Trophoblast cell (in vitro differentiated cells and primary cell): ENCODE data around the gene HOXC5.

Source experiments
- DNase-seq, 2 donors: peaks; one replicate each; pipeline ENCODE4 v3.0.0-alpha.2; 2016
- H2AFZ ChIP-seq: 2 replicates; pipeline ENCODE4 v1.6.1; 2013; ENCODE audit warnings: low read length, moderate library complexity, mild to moderate bottlenecking; ENCODE audit not compliant: insufficient read depth, poor library complexity
- H2AK5ac ChIP-seq: 2 replicates; pipeline ENCODE4 v1.6.1; 2013; ENCODE audit warnings: mild to moderate bottlenecking, low read length
- H2BK120ac ChIP-seq: 2 replicates; pipeline ENCODE4 v1.6.1; 2013; ENCODE audit warnings: low read length, mild to moderate bottlenecking, moderate library complexity; ENCODE audit not compliant: insufficient read depth, poor library complexity
- H2BK12ac ChIP-seq: 2 replicates; pipeline ENCODE4 v1.6.1; 2013; ENCODE audit warnings: mild to moderate bottlenecking, low read length, moderate library complexity
- H2BK5ac ChIP-seq: 2 replicates; pipeline ENCODE4 v1.6.1; 2013; ENCODE audit warnings: low read length, low read depth, moderate library complexity, mild to moderate bottlenecking; ENCODE audit not compliant: poor library complexity
- H3K14ac ChIP-seq: 2 replicates; pipeline ENCODE4 v1.6.1; 2013; ENCODE audit warnings: mild to moderate bottlenecking, low read length
- H3K18ac ChIP-seq: 2 replicates; pipeline ENCODE4 v1.6.1; 2013; ENCODE audit warnings: mild to moderate bottlenecking, low read length
- H3K23ac ChIP-seq: 2 replicates; pipeline ENCODE4 v1.6.1; 2013; ENCODE audit warnings: low read length
- H3K27ac ChIP-seq: 2 replicates; pipeline ENCODE4 v1.5.1; 2013; ENCODE audit warnings: low read depth, mild to moderate bottlenecking, inconsistent platforms, low read length, moderate library complexity
- H3K27me3 ChIP-seq: 2 replicates; pipeline ENCODE4 v1.6.1; 2013; ENCODE audit warnings: inconsistent platforms, mild to moderate bottlenecking, low read length, moderate library complexity; ENCODE audit not compliant: insufficient read depth
- H3K36me3 ChIP-seq, 2 experiments: 1 replicate in 1 of 2; 2 replicates in 1 of 2; pipeline ENCODE4 v1.6.1; 2013; ENCODE audit warnings: low read length in 2 of 2, mild to moderate bottlenecking in 2 of 2, moderate library complexity in 1 of 2; ENCODE audit not compliant: insufficient read depth in 2 of 2, control insufficient read depth in 1 of 2
- H3K4ac ChIP-seq: 2 replicates; pipeline ENCODE4 v1.6.1; 2013; ENCODE audit warnings: low read depth, mild to moderate bottlenecking, low read length, moderate library complexity
- H3K4me1 ChIP-seq, 2 experiments: 1 replicate in 1 of 2; 2 replicates in 1 of 2; pipeline ENCODE4 v1.6.1; 2013; ENCODE audit warnings: low read length in 2 of 2, mild to moderate bottlenecking in 2 of 2, moderate library complexity in 1 of 2; ENCODE audit not compliant: insufficient read depth in 2 of 2, control insufficient read depth in 1 of 2
- H3K4me2 ChIP-seq: 2 replicates; pipeline ENCODE4 v1.6.1; 2013; ENCODE audit warnings: inconsistent platforms, mild to moderate bottlenecking, low read length, moderate library complexity
- H3K4me3 ChIP-seq: 2 replicates; pipeline ENCODE4 v1.5.1; 2013; ENCODE audit warnings: mild to moderate bottlenecking, low read depth, low read length, inconsistent platforms
- H3K79me1 ChIP-seq: one replicate; pipeline ENCODE4 v1.6.1; 2013; ENCODE audit warnings: low read length
- H3K79me2 ChIP-seq: 2 replicates; pipeline ENCODE4 v1.6.1; 2013; ENCODE audit warnings: low read length, mild to moderate bottlenecking; ENCODE audit not compliant: control insufficient read depth, insufficient read depth, poor library complexity
- H3K9ac ChIP-seq: 2 replicates; pipeline ENCODE4 v1.6.1; 2013; ENCODE audit warnings: mild to moderate bottlenecking, low read length
- H3K9me3 ChIP-seq: 2 replicates; pipeline ENCODE4 v1.6.1; 2013; ENCODE audit warnings: low read depth, mild to moderate bottlenecking, control low read depth, inconsistent platforms, low read length; ENCODE audit not compliant: insufficient read depth
- H4K12ac ChIP-seq: 2 replicates; pipeline ENCODE4 v1.6.1; 2013; ENCODE audit warnings: low read depth, mild to moderate bottlenecking, low read length, moderate library complexity
- H4K8ac ChIP-seq: 2 replicates; pipeline ENCODE4 v1.6.1; 2013; ENCODE audit warnings: low read depth, mild to moderate bottlenecking, low read length, moderate library complexity
- H4K91ac ChIP-seq: one replicate; pipeline ENCODE4 v1.6.1; 2013; ENCODE audit warnings: low read depth, mild to moderate bottlenecking, low read length, moderate library complexity
- WGBS: extraction: QIAGEN DNeasy Blood & Tissue Kit; methylation state at CpG from one replicate; pipeline ENCODE4 v1.1.7; 2013; ENCODE audit warnings: missing lambda C conversion rate; ENCODE audit not compliant: insufficient read length, insufficient coverage; ENCODE audit errors: extremely low coverage; 5-methylcytosine and 5-hydroxymethylcytosine counted together

Gene HOXC5

GRCh38 chr12:53998110-53998899, 34.5 kb upstream of the HOXC5 start:
- H4K8ac ChIP-seq, result no peak overlapping the region

GRCh38 chr12:53998900-53999236, 34.0 kb upstream of the HOXC5 start:
- no peak overlapping the region for H3K4ac ChIP-seq
- H3K79me2 ChIP-seq, result no peaks in the 10 kb centered on the region
- H3K14ac ChIP-seq, result no peak overlapping the region
- no peak overlapping the region for H2AK5ac ChIP-seq
- no peaks in the 10 kb centered on the region for H3K36me3 ChIP-seq
- H4K8ac ChIP-seq, result no peak overlapping the region
- no peak overlapping the region for H3K18ac ChIP-seq
- H3K79me1 ChIP-seq, result no peaks in the 10 kb centered on the region
- H3K9ac ChIP-seq, result no peak overlapping the region
- no peak overlapping the region for H2BK120ac ChIP-seq
- H2BK5ac ChIP-seq, result no peak overlapping the region
- H2AFZ ChIP-seq, result no peak overlapping the region
- peaks cover 0 to 11% of the 10 kb centered on the region in 2 experiments for H3K4me1 ChIP-seq
- peaks cover 19% of the 10 kb centered on the region for H3K9me3 ChIP-seq
- H3K4me3 ChIP-seq, result no peak overlapping the region
- no peak overlapping the region for H3K23ac ChIP-seq
- peaks cover 98% of the 10 kb centered on the region for H3K27me3 ChIP-seq
- H3K27ac ChIP-seq, result no peak overlapping the region
- H4K91ac ChIP-seq, result no peak overlapping the region
- no peak overlapping the region for H3K4me2 ChIP-seq
- no peak overlapping the region for H4K12ac ChIP-seq
- WGBS, result no CpG with 5 or more reads among the region's 13 CpGs
- no peak for DNase-seq
- no peak overlapping the region for H2BK12ac ChIP-seq

More at GRCh38 chr12:53998110-53998899, 34.5 kb upstream of the HOXC5 start:
- Histone ChIP-seq H3K27me3 (peaks cover 99% of the 10 kb centered on the region), H3K4me3 (no peak overlapping the region), H3K27ac (no peak overlapping the region), H4K91ac (no peak overlapping the region), H3K9me3 (peaks cover 22% of the 10 kb centered on the region), H3K36me3 (no peaks in the 10 kb centered on the region), H3K18ac (no peak overlapping the region), H3K9ac (no peak overlapping the region), H3K4ac (no peak overlapping the region), H2AK5ac (no peak overlapping the region), H2BK120ac (no peak overlapping the region), H4K12ac (no peak overlapping the region), H2BK5ac (no peak overlapping the region), H3K4me1 (peaks cover 0 to 11% of the 10 kb centered on the region in 2 experiments), H3K4me2 (no peak overlapping the region), H2BK12ac (no peak overlapping the region), H3K23ac (no peak overlapping the region), H3K79me1 (no peaks in the 10 kb centered on the region), H2AFZ (no peak overlapping the region), H3K14ac (no peak overlapping the region), H3K79me2 (no peaks in the 10 kb centered on the region)
- WGBS, result no CpG with 5 or more reads among the region's 11 CpGs
- DNase-seq, result no peak

GRCh38 chr12:53999559-54000115, 33.2 kb upstream of the HOXC5 start:
- H3K9ac ChIP-seq, result no peak overlapping the region
- no peak overlapping the region for H3K23ac ChIP-seq
- no peaks in the 10 kb centered on the region for H3K36me3 ChIP-seq
- no peak overlapping the region for H2BK120ac ChIP-seq
- no peak overlapping the region for H4K91ac ChIP-seq
- peak; percentile 41 to 78 for DNase-seq
- H3K79me1 ChIP-seq, result no peaks in the 10 kb centered on the region
- peaks cover 98% of the 10 kb centered on the region for H3K27me3 ChIP-seq
- no peaks in the 10 kb centered on the region for H3K79me2 ChIP-seq
- no peak overlapping the region for H2AFZ ChIP-seq
- H3K27ac ChIP-seq, result no peak overlapping the region
- peak overlapping the region; percentile 66 for H3K4me2 ChIP-seq
- peaks cover 12% of the 10 kb centered on the region for H3K9me3 ChIP-seq
- no CpG with 5 or more reads among the region's 35 CpGs for WGBS
- no peak overlapping the region for H2BK5ac ChIP-seq
- H3K4me1 ChIP-seq, result peaks cover 0 to 11% of the 10 kb centered on the region in 2 experiments
- H3K18ac ChIP-seq, result no peak overlapping the region
- H2BK12ac ChIP-seq, result no peak overlapping the region
- H3K4ac ChIP-seq, result no peak overlapping the region
- H4K8ac ChIP-seq, result no peak overlapping the region
- no peak overlapping the region for H3K4me3 ChIP-seq
- no peak overlapping the region for H3K14ac ChIP-seq
- no peak overlapping the region for H2AK5ac ChIP-seq
- H4K12ac ChIP-seq, result no peak overlapping the region

- H3K79me2 ChIP-seq, result no peaks in the 10 kb centered on the region
- H2AK5ac ChIP-seq, result no peak within 1 kb of the TSS
- H2BK12ac ChIP-seq, result no peak within 1 kb of the TSS
- no CpG with 5 or more reads among the region's 87 CpGs for WGBS
- H4K8ac ChIP-seq, result no peak within 1 kb of the TSS
- H2BK5ac ChIP-seq, result no peak within 1 kb of the TSS
- H4K12ac ChIP-seq, result no peak within 1 kb of the TSS
- H3K4me3 ChIP-seq, result no peak within 1 kb of the TSS
- H3K4me1 ChIP-seq, result peaks cover 0 to 7% of the 10 kb centered on the region in 2 experiments
- peaks cover 98% of the 10 kb centered on the region for H3K27me3 ChIP-seq
- no peak within 1 kb of the TSS for H2BK120ac ChIP-seq
- no peaks in the 10 kb centered on the region for H3K36me3 ChIP-seq
- peak within 1 kb of the TSS; percentile 66 for H3K4me2 ChIP-seq
- no peak within 1 kb of the TSS for H3K23ac ChIP-seq
- H3K9ac ChIP-seq, result no peak within 1 kb of the TSS
- H3K14ac ChIP-seq, result no peak within 1 kb of the TSS
- H3K27ac ChIP-seq, result no peak within 1 kb of the TSS
- no peak within 1 kb of the TSS for H2AFZ ChIP-seq
- DNase-seq, result peak in 1 of 2 donors; percentile 57
- peaks cover 12% of the 10 kb centered on the region for H3K9me3 ChIP-seq
- H3K18ac ChIP-seq, result no peak within 1 kb of the TSS
- H4K91ac ChIP-seq, result no peak within 1 kb of the TSS
- no peak within 1 kb of the TSS for H3K4ac ChIP-seq
- no peaks in the 10 kb centered on the region for H3K79me1 ChIP-seq
Observed at GRCh38 chr12:54000116-54001114, 32.4 kb upstream of the HOXC5 start, which contains the start of gene HOXC9. HOXC9 (plus strand) TSS chr12:54000161; CDS start chr12:54000189, 28 bp downstream.
